ENCODE data around the gene RPRD1A. TPM values are rescaled to one million over a fixed set of nuclear protein-coding genes. Genes with fewer than 3 reads are reported as not detected.

Gene RPRD1A
- total RNA-seq, 4 donors from 2014 or later, result 55.2 to 99.1 (median 71.1) TPM

GRCh38 chr18:36109737-36110136 lies 42.4 kb upstream of the RPRD1A start:
- H3K4me3 ChIP-seq, result no peak overlapping the region
- H3K9me3 ChIP-seq, result no peaks in the 10 kb centered on the region
- intact Hi-C loops (cut with DNase I; ENCODE audit: low total_unique reads), result no loop called here
- H3K27me3 ChIP-seq, result no peaks in the 10 kb centered on the region
- H3K4me1 ChIP-seq, result no peaks in the 10 kb centered on the region
- no peak overlapping the region for H3K27ac ChIP-seq
- TF ChIP-seq POLR2A (IDR thresholded peaks at IDR 0.05), result no peak
- no peak for TF ChIP-seq CTCF (IDR thresholded peaks at IDR 0.05)
- H3K36me3 ChIP-seq, result no peaks in the 10 kb centered on the region
- DNase-seq, result no peak

DNA sequence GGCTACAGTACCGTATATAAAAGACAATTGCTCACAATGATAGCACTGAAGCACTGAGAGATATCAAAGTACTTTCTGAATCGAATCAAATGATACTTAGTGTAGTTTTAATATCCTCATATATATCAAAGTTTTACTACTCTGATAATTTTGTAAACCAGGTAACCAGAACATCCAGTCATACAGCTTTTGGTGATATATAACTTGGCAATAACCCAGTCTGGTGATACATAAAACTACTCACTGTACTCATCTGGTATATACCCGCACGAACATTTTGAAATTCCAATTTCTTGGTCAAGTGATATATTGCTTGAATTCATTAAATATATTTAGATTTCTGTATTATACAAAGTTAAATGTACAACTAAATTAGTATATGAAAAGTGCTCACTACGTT lies 41.2 kb upstream of the RPRD1A start:
- DNase-seq, result no peak
- TF ChIP-seq POLR2A (IDR thresholded peaks at IDR 0.05), result no peak
- TF ChIP-seq CTCF (IDR thresholded peaks at IDR 0.05), result no peak

GRCh38 chr18:36108196-36108595 lies 40.8 kb upstream of the RPRD1A start:
- TF ChIP-seq CTCF (IDR thresholded peaks at IDR 0.05), result no peak
- no peak for TF ChIP-seq POLR2A (IDR thresholded peaks at IDR 0.05)
- no peaks in the 10 kb centered on the region for H3K36me3 ChIP-seq
- no peaks in the 10 kb centered on the region for H3K4me1 ChIP-seq
- H3K27ac ChIP-seq, result no peak overlapping the region
- no peak overlapping the region for H3K4me3 ChIP-seq
- intact Hi-C loops (cut with DNase I; ENCODE audit: low total_unique reads), result no loop called here
- no peak for DNase-seq
- no peaks in the 10 kb centered on the region for H3K27me3 ChIP-seq
- no peaks in the 10 kb centered on the region for H3K9me3 ChIP-seq

More for the DNA sequence above, 41.2 kb upstream of the RPRD1A start:
- no peaks in the 10 kb centered on the region for H3K27me3 ChIP-seq
- no peaks in the 10 kb centered on the region for H3K36me3 ChIP-seq
- H3K9me3 ChIP-seq, result no peaks in the 10 kb centered on the region
- no peak overlapping the region for H3K27ac ChIP-seq
- no peaks in the 10 kb centered on the region for H3K4me1 ChIP-seq
- no peak overlapping the region for H3K4me3 ChIP-seq
- intact Hi-C loops (cut with DNase I; ENCODE audit: low total_unique reads), result no loop called here

GRCh38 chr18:36107477-36107876 lies 40.1 kb upstream of the RPRD1A start:
- no peaks in the 10 kb centered on the region for H3K4me1 ChIP-seq
- H3K4me3 ChIP-seq, result no peak overlapping the region
- H3K27ac ChIP-seq, result no peak overlapping the region
- no peak for DNase-seq
- no peaks in the 10 kb centered on the region for H3K9me3 ChIP-seq
- H3K27me3 ChIP-seq, result no peaks in the 10 kb centered on the region
- no peaks in the 10 kb centered on the region for H3K36me3 ChIP-seq
- TF ChIP-seq CTCF (IDR thresholded peaks at IDR 0.05) (no peak), POLR2A (IDR thresholded peaks at IDR 0.05) (no peak)
- intact Hi-C loops (cut with DNase I; ENCODE audit: low total_unique reads), result no loop called here

DNA sequence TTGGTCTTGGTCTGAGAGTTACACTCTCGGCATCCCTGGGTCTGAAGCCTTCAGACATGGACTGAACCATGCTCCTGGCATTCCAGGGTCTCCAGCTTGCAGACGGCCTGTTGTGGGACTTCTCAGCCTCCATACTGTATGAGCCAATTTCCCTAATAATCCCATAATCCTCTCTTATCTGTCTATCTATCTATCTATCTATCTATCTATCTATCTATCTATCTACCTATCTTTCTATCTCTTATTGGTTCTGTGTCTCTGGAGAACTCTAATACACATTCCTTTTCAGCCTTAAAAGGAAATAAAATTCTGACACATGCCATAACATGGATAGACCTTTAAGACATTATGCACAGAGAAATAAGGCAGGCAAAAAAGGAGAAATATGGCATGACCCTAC lies 37.4 kb upstream of the RPRD1A start:
- Histone ChIP-seq H3K27ac (no peak overlapping the region), H3K4me3 (no peak overlapping the region), H3K4me1 (no peaks in the 10 kb centered on the region), H3K9me3 (no peaks in the 10 kb centered on the region), H3K27me3 (no peaks in the 10 kb centered on the region), H3K36me3 (no peaks in the 10 kb centered on the region)
- no peak for DNase-seq
- TF ChIP-seq CTCF (IDR thresholded peaks at IDR 0.05) (no peak), POLR2A (IDR thresholded peaks at IDR 0.05) (no peak)
- intact Hi-C loops (cut with DNase I; ENCODE audit: low total_unique reads), result no loop called here

All from uterus (tissue), 4 donors.